ENCODE results near the gene APOA5.

DNA sequence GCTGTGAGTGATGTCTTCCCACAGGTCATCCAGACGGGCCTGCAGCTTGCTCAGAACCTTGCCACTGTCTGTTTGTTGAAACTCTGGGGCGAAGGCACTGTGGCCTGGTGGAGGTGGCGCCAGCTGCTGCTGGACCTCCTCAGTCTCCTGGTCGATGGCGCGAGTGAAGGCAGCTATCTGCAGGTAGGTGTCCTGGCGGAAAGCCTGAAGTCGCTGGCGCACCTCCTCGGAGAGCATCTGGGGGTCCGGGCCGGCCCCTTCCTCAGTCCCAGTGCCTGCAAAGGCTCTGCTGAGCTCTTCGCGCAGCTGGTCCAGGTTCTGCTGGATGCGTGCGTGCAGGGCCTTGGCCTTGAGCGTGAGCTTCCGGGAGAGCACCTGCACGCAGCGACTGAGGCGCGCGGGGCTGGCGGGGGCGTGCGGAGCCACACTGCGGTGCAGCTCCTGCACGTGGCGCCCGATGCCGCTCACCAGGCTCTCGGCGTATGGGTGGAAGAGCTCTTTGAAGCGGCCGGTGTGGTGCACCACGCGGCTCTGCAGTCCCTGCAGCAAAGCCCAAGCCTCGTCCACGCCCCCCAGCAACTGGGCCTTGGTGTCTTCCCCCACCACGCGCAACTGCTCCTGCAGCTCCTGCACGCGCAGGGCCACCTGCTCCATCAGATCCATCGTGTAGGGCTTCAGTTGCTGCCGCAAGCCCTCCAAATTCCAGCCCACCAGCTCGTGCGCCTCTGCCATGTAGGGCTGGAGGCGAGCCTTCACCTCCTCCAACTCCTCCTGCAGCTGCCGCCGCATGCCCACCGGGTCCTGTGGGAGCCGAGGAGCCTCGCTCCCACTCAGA, 1.3 kb downstream of the APOA5 start:
- TF ChIP-seq, protein P1, sequence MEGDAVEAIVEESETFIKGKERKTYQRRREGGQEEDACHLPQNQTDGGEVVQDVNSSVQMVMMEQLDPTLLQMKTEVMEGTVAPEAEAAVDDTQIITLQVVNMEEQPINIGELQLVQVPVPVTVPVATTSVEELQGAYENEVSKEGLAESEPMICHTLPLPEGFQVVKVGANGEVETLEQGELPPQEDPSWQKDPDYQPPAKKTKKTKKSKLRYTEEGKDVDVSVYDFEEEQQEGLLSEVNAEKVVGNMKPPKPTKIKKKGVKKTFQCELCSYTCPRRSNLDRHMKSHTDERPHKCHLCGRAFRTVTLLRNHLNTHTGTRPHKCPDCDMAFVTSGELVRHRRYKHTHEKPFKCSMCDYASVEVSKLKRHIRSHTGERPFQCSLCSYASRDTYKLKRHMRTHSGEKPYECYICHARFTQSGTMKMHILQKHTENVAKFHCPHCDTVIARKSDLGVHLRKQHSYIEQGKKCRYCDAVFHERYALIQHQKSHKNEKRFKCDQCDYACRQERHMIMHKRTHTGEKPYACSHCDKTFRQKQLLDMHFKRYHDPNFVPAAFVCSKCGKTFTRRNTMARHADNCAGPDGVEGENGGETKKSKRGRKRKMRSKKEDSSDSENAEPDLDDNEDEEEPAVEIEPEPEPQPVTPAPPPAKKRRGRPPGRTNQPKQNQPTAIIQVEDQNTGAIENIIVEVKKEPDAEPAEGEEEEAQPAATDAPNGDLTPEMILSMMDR (IDR thresholded peaks at IDR 0.05; ENCODE audit: low read length), result no peak
- TF ChIP-seq EZH2 (IDR thresholded peaks at IDR 0.05; ENCODE audit: borderline replicate concordance, low read length), result no peak
